ENCODE results near the gene FKBP5.
A peak's percentile ranks its signal among the peaks of the same experiment; 100 is the strongest.
"Not testable (repeated sequence)": the region's sequence is repeated elsewhere in the genome, so short reads cannot be mapped to it uniquely, and the experiment has no call there.

The FKBP5 gene

DNA sequence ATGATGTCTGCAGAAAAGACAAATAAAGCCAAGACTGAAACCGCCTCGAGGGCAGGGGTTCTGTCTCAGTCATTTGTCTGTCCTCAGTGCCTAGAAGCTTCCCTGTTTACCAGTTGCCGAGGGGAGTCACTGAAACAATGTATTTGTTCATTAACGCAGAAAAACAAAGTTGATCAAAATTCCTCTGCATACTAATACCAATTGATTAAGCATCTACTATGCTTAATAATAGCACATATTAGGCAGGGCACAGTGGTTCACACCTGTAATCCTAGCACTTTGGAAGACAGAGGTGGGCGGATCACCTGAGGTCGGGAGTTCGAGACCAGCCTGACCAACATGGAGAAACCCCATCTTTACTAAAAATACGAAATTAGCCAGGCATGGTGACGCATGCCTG, 1.8 kb upstream of the FKBP5 start:
- no peak for DNase-seq (ENCODE audit: low read depth)
- no peak overlapping the region for H3K4me3 ChIP-seq (ENCODE audit: low read depth, low read length)
- TF ChIP-seq, protein P1, sequence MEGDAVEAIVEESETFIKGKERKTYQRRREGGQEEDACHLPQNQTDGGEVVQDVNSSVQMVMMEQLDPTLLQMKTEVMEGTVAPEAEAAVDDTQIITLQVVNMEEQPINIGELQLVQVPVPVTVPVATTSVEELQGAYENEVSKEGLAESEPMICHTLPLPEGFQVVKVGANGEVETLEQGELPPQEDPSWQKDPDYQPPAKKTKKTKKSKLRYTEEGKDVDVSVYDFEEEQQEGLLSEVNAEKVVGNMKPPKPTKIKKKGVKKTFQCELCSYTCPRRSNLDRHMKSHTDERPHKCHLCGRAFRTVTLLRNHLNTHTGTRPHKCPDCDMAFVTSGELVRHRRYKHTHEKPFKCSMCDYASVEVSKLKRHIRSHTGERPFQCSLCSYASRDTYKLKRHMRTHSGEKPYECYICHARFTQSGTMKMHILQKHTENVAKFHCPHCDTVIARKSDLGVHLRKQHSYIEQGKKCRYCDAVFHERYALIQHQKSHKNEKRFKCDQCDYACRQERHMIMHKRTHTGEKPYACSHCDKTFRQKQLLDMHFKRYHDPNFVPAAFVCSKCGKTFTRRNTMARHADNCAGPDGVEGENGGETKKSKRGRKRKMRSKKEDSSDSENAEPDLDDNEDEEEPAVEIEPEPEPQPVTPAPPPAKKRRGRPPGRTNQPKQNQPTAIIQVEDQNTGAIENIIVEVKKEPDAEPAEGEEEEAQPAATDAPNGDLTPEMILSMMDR (IDR thresholded peaks at IDR 0.05; ENCODE audit: control insufficient read depth, extremely low read depth, insufficient read depth), result no peak

DNA sequence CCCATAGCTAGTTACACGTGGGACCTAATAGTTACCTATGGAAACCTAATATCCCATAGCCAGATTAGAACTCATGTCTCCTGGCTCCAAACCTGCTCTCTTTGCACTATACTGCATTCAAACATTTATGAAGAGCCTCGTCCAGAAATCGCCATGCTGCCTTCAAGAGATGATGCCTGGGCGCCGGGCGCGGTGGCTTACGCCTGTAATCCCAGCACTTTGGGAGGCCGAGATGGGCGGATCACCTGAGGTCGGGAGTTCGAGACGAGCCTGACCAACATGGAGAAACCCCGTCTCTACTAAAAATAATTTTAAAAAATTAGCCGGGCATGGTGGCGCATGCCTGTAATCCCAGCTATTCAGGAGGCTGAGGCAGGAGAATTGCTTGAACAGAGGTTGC, 1.3 kb upstream of the FKBP5 start:
- H3K4me3 ChIP-seq (ENCODE audit: low read depth, low read length); DNase-seq (ENCODE audit: low read depth): not testable (repeated sequence)

DNA sequence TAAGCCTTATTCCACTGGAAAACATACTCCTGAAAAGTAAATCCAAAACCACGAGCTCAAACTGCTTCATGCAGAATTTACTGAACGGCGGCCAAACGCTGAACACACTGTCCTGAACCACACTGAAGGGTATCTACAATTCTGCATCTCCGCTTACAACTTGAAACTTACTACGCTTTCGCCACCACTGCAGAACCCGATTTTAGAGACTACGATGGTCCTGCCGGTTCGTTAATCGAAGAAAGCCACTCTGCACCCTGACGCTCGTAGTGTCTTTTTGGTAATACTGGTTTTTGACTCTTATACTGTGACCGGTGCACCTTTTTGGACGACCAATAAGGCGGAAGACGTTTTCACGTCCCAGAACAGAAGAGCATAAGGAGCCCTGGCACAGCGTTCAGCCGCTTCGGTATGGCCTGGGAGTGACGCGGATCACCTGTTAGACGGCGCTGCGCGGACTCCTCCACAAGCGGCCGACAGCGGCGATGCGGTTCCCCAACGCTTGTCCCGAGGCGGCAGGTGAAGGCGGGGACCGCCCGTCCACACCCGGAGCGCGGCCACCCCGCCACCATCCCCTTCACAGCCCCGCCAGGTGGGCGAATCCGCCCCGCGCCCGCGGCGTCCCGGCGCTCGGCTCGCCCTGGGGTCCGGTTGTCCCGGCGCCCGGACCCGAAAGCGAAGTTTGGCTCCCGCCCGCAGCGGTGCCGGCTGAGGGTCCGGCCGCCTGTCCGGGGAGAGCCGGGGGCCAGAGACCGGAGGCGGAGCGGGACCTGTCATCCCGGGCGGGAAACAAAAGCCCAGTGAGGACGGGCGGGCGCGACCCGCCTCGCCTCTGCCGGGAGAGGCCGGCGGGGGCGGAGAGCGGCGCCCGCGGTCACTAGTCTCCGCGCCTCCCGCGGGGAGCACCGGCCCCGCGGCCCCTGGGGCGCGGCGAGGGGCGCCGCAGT, 784 bp downstream of the FKBP5 start:
- H3K4me3 ChIP-seq (ENCODE audit: low read depth, low read length), result peak overlapping the region; percentile 70
- peak; percentile 61 for DNase-seq (ENCODE audit: low read depth)
- TF ChIP-seq, protein P1 (IDR thresholded peaks at IDR 0.05; ENCODE audit: control insufficient read depth, extremely low read depth, insufficient read depth), result peak; percentile 29; the same call in 1 of the 2 replicates

DNA sequence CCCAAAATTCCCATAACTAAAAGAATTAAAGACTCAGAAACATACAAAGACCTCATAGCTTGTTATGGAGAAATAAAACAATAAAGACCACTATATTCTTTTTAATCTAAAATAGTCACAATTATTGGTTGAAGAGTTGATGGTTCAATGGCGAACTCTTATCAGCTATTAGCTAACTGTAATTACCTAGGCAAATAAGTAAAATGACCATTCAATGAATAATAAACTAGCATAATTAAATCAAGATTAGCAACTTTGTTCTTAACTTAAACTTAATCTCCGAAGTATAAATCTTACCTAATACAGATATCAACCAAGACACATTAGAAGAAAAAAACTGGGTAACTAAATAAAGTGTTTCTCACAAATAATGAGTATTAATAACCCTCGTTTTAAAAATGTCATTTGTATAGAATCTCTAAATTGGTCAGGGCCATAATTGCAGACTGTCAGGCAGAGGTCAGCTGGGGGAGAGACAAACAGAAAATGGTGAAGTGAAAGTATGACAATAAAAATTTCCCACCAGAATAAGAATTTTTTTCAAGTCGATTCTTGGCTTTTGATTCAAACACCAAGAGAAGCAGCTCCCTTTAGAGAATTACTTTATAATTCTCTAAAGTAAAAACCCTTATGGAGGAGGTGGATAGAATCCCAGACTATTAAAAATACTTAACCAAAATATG, 1.7 kb downstream of the FKBP5 start:
- DNase-seq (ENCODE audit: low read depth), result no peak
- peak overlapping the region; percentile 70 for H3K4me3 ChIP-seq (ENCODE audit: low read depth, low read length)
- TF ChIP-seq, protein P1 (IDR thresholded peaks at IDR 0.05; ENCODE audit: control insufficient read depth, extremely low read depth, insufficient read depth), result no peak

DNA sequence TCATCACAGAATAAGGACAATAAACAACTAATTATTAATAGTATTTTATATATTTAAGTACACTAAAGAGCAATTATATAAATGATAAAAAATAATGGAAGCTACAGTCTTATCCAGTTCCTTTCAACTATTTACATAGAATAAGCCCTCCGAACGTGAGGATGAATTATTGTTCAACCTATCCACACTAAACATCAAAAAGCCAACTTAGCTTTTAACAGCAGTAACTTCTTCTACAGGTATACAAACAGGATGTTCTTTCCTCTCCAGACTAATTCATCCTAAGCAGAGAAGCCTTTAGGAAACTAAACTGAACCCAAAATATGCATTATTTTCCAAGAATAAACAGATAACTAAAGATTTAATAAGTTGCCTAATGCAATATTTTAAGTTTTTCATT, 2.3 kb downstream of the FKBP5 start:
- TF ChIP-seq, protein P1 (IDR thresholded peaks at IDR 0.05; ENCODE audit: control insufficient read depth, extremely low read depth, insufficient read depth), result no peak
- H3K4me3 ChIP-seq (ENCODE audit: low read depth, low read length), result peak overlapping the region; percentile 70

DNA sequence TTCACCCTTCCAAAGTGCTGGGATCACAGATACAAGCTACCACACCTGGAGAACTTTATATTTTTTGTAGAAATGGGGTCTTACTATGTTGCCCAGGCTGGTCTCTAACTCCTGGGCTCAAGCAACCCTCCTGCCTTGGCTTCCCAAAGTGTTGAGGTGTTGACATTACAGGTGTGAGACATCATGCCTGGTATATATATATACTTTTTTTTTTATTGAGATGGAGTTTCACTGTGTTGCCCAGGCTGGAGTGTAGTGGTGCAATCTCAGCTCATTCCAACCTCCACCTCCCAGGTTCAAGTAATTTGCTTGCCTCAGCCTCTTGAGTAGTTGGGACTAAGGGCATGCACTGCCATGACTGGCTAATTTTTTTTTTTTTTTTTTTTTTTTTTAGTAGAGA, 5.4 kb downstream of the FKBP5 start:
- TF ChIP-seq, protein P1 (IDR thresholded peaks at IDR 0.05; ENCODE audit: control insufficient read depth, extremely low read depth, insufficient read depth), result no peak
- DNase-seq (ENCODE audit: low read depth), result no peak
- no peak overlapping the region for H3K4me3 ChIP-seq (ENCODE audit: low read depth, low read length)

More for the DNA sequence above, 2.3 kb downstream of the FKBP5 start:
- no peak for DNase-seq (ENCODE audit: low read depth)

DNA sequence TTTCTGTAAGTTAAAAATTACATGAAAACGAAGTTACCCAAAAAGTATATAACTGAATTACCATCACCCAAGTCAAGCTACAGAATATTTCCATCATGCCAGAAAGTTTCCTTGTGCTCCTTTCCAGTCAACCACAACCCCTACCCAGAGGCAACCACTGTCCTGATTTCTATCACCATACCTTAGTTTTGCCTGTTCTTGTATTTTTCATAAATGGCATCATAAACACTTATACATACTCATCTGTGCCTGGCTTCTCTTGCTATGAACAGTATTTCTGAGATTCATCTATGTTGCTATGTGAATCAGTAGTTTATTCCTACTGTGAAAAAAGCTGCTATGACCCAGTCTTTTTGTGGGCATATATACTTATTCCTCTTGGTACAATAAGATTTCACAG, 7.4 kb downstream of the FKBP5 start:
- DNase-seq (ENCODE audit: low read depth), result no peak
- TF ChIP-seq, protein P1 (IDR thresholded peaks at IDR 0.05; ENCODE audit: control insufficient read depth, extremely low read depth, insufficient read depth), result no peak
- H3K4me3 ChIP-seq (ENCODE audit: low read depth, low read length), result no peak overlapping the region
